Measurements from ENCODE around the gene PLCD1. TPM values are rescaled to one million over a fixed set of nuclear protein-coding genes. Genes with fewer than 3 reads are reported as not detected.

Gene PLCD1
- total RNA-seq, 1 experiment from 2014 or later, result 13.5 TPM

- CTCF ChIA-PET, result interaction anchor here (0.7 kb wide), 1 partner anchor 271 kb away, joined by 3 read pairs; no protein-coding TSS in a partner anchor
- no peak for DNase-seq
- no TSS peak for BruUV-seq (replicated peaks)
Measured at GRCh38 chr3:38015984-38016383, 13.5 kb downstream of the PLCD1 start.

GRCh38 chr3:38015485-38015884 lies 14.0 kb downstream of the PLCD1 start:
- Histone ChIP-seq H3F3A (ENCODE audit: insufficient read depth, low read depth) (no peaks in the 10 kb centered on the region), H3K9me3 (ENCODE audit: insufficient read depth, low read depth) (no peaks in the 10 kb centered on the region), H3K27me3 (ENCODE audit: insufficient read depth, low read depth) (no peaks in the 10 kb centered on the region), H3K79me2 (ENCODE audit: low read depth) (no peaks in the 10 kb centered on the region), H3K9me2 (ENCODE audit: insufficient read depth) (no peaks in the 10 kb centered on the region), H3K4me1 (replicated peaks; ENCODE audit: insufficient read depth) (no peaks in the 10 kb centered on the region), H3K27ac (no peak overlapping the region), H2AFZ (no peak overlapping the region), H3K36me3 (ENCODE audit: low read depth) (no peaks in the 10 kb centered on the region), H3K4me2 (no peak overlapping the region), H4K20me1 (ENCODE audit: insufficient read depth) (no peaks in the 10 kb centered on the region), H3K4me3 (no peak overlapping the region)
- intact Hi-C loops (cut with micrococcal nuclease; ENCODE audit: unreplicated experiment), result no loop called here
- no peak for TF ChIP-seq EZH2 (IDR thresholded peaks at IDR 0.05; ENCODE audit: low read depth)
- no TSS peak for BruUV-seq (replicated peaks)
- DNase-seq, result no peak
- ChIA-PET POLR2A (ENCODE audit: unreplicated experiment) (interaction anchor here (0.6 kb wide), 1 partner anchor 121 kb away, joined by 4 read pairs; the partner anchor contains the start of gene ACAA1), CTCF (interaction anchor here (0.7 kb wide), 1 partner anchor 271 kb away, joined by 3 read pairs; no protein-coding TSS in a partner anchor)

More at GRCh38 chr3:38015984-38016383, 13.5 kb downstream of the PLCD1 start:
- Histone ChIP-seq H2AFZ (no peak overlapping the region), H3K4me1 (replicated peaks; ENCODE audit: insufficient read depth) (no peaks in the 10 kb centered on the region), H3K27me3 (ENCODE audit: insufficient read depth, low read depth) (no peaks in the 10 kb centered on the region), H3K79me2 (ENCODE audit: low read depth) (no peaks in the 10 kb centered on the region), H3K9me2 (ENCODE audit: insufficient read depth) (no peaks in the 10 kb centered on the region), H3K36me3 (ENCODE audit: low read depth) (no peaks in the 10 kb centered on the region), H4K20me1 (ENCODE audit: insufficient read depth) (no peaks in the 10 kb centered on the region), H3K9me3 (ENCODE audit: insufficient read depth, low read depth) (no peaks in the 10 kb centered on the region), H3K27ac (no peak overlapping the region), H3K4me3 (no peak overlapping the region), H3F3A (ENCODE audit: insufficient read depth, low read depth) (no peaks in the 10 kb centered on the region), H3K4me2 (no peak overlapping the region)
- intact Hi-C loops (cut with micrococcal nuclease; ENCODE audit: unreplicated experiment), result no loop called here
- POLR2A ChIA-PET (ENCODE audit: unreplicated experiment), result interaction anchor here (0.6 kb wide), 1 partner anchor 121 kb away, joined by 4 read pairs; the partner anchor contains the start of gene ACAA1
- no peak for TF ChIP-seq CTCF (conservative IDR thresholded peaks at IDR 0.05)
- no peak for TF ChIP-seq EZH2 (IDR thresholded peaks at IDR 0.05; ENCODE audit: low read depth)

- no peak overlapping the region for H3K4me2 ChIP-seq
- CTCF ChIA-PET, result no interaction called here
Measured at GRCh38 chr3:38011111-38011510, 18.3 kb downstream of the PLCD1 start.

More at GRCh38 chr3:38011111-38011510, 18.3 kb downstream of the PLCD1 start:
- H3K9me3 ChIP-seq (ENCODE audit: insufficient read depth, low read depth), result no peaks in the 10 kb centered on the region
- no peak overlapping the region for H2AFZ ChIP-seq
- POLR2A ChIA-PET (ENCODE audit: unreplicated experiment), result no interaction called here
- H3K9me2 ChIP-seq (ENCODE audit: insufficient read depth), result no peaks in the 10 kb centered on the region
- DNase-seq, result no peak
- H3K27ac ChIP-seq, result no peak overlapping the region
- TF ChIP-seq CTCF (conservative IDR thresholded peaks at IDR 0.05) (no peak), EZH2 (IDR thresholded peaks at IDR 0.05; ENCODE audit: low read depth) (no peak)
- intact Hi-C loops (cut with micrococcal nuclease; ENCODE audit: unreplicated experiment), result no loop called here
- no peak overlapping the region for H3K4me3 ChIP-seq
- no TSS peak for BruUV-seq (replicated peaks)
- no peaks in the 10 kb centered on the region for H3K79me2 ChIP-seq (ENCODE audit: low read depth)
- no peaks in the 10 kb centered on the region for H4K20me1 ChIP-seq (ENCODE audit: insufficient read depth)
- H3K4me1 ChIP-seq (replicated peaks; ENCODE audit: insufficient read depth), result no peaks in the 10 kb centered on the region
- no peaks in the 10 kb centered on the region for H3F3A ChIP-seq (ENCODE audit: insufficient read depth, low read depth)
- no peaks in the 10 kb centered on the region for H3K36me3 ChIP-seq (ENCODE audit: low read depth)
- no peaks in the 10 kb centered on the region for H3K27me3 ChIP-seq (ENCODE audit: insufficient read depth, low read depth)
